HuH-7 (cell line): ENCODE data around the gene MRPL21.
"Not testable (repeated sequence)": the region's sequence is repeated elsewhere in the genome, so short reads cannot be mapped to it uniquely, and the experiment has no call there.

Experiments used
- DNase-seq: peaks from one replicate; pipeline ENCODE4 v3.0.0; 2011; ENCODE audit warnings: low spot score

MRPL21 gene

GRCh38 chr11:68868221-68868835 is 35.3 kb downstream of the MRPL21 start:
- DNase-seq: no peak

- no peak for DNase-seq
Observed at GRCh38 chr11:68867066-68867465, 36.6 kb downstream of the MRPL21 start.

- DNase-seq: no peak
Observed at GRCh38 chr11:68865241-68865640, 38.4 kb downstream of the MRPL21 start.

GRCh38 chr11:68863553-68864265 is 39.9 kb downstream of the MRPL21 start:
- DNase-seq: no peak

- DNase-seq: no peak
Observed at GRCh38 chr11:68862421-68862820, 41.2 kb downstream of the MRPL21 start.

GRCh38 chr11:68859123-68859522 is 44.5 kb downstream of the MRPL21 start:
- DNase-seq: no peak

GRCh38 chr11:68857037-68857586 is 46.5 kb downstream of the MRPL21 start:
- no peak for DNase-seq

- DNase-seq: not testable (repeated sequence)
Observed at GRCh38 chr11:68856425-68857030, 47.1 kb downstream of the MRPL21 start.

GRCh38 chr11:68855205-68855981 is 48.2 kb downstream of the MRPL21 start:
- DNase-seq: no peak

GRCh38 chr11:68854273-68854958 is 49.2 kb downstream of the MRPL21 start:
- no peak for DNase-seq

- DNase-seq: no peak
Observed at GRCh38 chr11:68852628-68853027, 51.0 kb downstream of the MRPL21 start.

- DNase-seq: no peak
Observed at GRCh38 chr11:68848429-68848828, 55.2 kb downstream of the MRPL21 start.

- no peak for DNase-seq
Observed at GRCh38 chr11:68847395-68847794, 56.2 kb downstream of the MRPL21 start.

GRCh38 chr11:68845351-68846002 is 58.2 kb downstream of the MRPL21 start:
- peak; percentile 100 for DNase-seq

- DNase-seq: no peak
Observed at GRCh38 chr11:68844801-68845200, 58.8 kb downstream of the MRPL21 start.

GRCh38 chr11:68844376-68844775 is 59.3 kb downstream of the MRPL21 start:
- DNase-seq: no peak

- DNase-seq: peak; percentile 96
Observed at GRCh38 chr11:68843703-68844312, 59.8 kb downstream of the MRPL21 start.

GRCh38 chr11:68843052-68843561 is 60.5 kb downstream of the MRPL21 start:
- DNase-seq: no peak

GRCh38 chr11:68842427-68843051 is 61.1 kb downstream of the MRPL21 start:
- no peak for DNase-seq
